ENCODE measurements around the gene GPR42. TPM values are rescaled to one million over a fixed set of nuclear protein-coding genes. Genes with fewer than 3 reads are reported as not detected.

GPR42 gene
- total and polyA plus RNA-seq, 2 experiments from 2014 or later = not detected

DNA sequence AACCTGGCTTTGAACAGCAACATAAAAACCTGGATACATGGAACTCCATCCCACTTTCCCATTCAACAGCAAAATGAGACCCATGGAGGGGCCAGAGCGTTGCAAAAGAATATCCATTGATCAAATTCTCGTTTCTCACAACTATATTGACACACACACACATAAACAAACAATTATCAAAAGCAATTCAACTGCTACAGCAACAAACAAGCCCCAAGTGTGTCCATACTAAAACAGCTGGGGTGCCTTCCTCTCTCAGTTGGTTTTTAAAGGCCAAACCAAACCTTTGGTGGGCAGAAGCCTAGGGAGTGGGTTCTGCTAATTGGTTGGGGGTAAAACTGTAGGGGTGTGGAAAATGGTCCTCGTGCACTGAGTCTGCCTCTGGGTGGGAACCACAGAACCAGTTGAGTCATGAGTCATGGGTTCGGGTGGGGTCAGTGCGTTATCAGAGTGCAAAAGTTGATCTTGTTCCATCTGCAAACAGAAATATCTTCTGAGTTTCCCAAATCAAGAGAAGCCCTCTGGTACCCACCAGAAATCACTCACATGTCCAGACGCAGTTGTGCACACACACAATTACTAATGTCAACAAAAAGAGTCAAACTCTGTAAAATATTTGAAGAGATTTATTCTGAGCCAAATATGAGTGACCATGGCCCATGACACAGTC is 18.5 kb downstream of the GPR42 start:
- no peaks in the 10 kb centered on the region for H4K20me1 ChIP-seq (ENCODE audit: insufficient read depth, poor library complexity, severe bottlenecking)
- DNase-seq (ENCODE audit: low spot score) = no peak
- no peaks in the 10 kb centered on the region for H3K9me2 ChIP-seq (replicated peaks; ENCODE audit: insufficient read depth)
- no peak overlapping the region for H3K4me2 ChIP-seq
- no peaks in the 10 kb centered on the region for H3K4me1 ChIP-seq (ENCODE audit: insufficient read depth)
- no peaks in the 10 kb centered on the region for H3K36me3 ChIP-seq (replicated peaks; ENCODE audit: insufficient read depth, low read depth)
- H3K9me3 ChIP-seq (ENCODE audit: low read depth) = peaks cover 4% of the 10 kb centered on the region
- TF ChIP-seq, protein P1, sequence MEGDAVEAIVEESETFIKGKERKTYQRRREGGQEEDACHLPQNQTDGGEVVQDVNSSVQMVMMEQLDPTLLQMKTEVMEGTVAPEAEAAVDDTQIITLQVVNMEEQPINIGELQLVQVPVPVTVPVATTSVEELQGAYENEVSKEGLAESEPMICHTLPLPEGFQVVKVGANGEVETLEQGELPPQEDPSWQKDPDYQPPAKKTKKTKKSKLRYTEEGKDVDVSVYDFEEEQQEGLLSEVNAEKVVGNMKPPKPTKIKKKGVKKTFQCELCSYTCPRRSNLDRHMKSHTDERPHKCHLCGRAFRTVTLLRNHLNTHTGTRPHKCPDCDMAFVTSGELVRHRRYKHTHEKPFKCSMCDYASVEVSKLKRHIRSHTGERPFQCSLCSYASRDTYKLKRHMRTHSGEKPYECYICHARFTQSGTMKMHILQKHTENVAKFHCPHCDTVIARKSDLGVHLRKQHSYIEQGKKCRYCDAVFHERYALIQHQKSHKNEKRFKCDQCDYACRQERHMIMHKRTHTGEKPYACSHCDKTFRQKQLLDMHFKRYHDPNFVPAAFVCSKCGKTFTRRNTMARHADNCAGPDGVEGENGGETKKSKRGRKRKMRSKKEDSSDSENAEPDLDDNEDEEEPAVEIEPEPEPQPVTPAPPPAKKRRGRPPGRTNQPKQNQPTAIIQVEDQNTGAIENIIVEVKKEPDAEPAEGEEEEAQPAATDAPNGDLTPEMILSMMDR (IDR thresholded peaks at IDR 0.05; ENCODE audit: poor library complexity) = no peak
- no peak for TF ChIP-seq EZH2 (IDR thresholded peaks at IDR 0.05; ENCODE audit: borderline replicate concordance)
- TF ChIP-seq EZH2phosphoT487 (IDR thresholded peaks at IDR 0.05; ENCODE audit: low read depth, severe bottlenecking, unreplicated experiment) = no peak
- no peak overlapping the region for H3K4me3 ChIP-seq
- H3K79me2 ChIP-seq = no peaks in the 10 kb centered on the region
- peak overlapping the region; percentile 23 for H3K27ac ChIP-seq
- no peak overlapping the region for H2AFZ ChIP-seq
- WGBS (ENCODE audit: low lambda C conversion rate, missing lambda C conversion rate) = 61% methylated on average over 6 of the region's 6 CpGs
- H3K27me3 ChIP-seq = no peaks in the 10 kb centered on the region

DNA sequence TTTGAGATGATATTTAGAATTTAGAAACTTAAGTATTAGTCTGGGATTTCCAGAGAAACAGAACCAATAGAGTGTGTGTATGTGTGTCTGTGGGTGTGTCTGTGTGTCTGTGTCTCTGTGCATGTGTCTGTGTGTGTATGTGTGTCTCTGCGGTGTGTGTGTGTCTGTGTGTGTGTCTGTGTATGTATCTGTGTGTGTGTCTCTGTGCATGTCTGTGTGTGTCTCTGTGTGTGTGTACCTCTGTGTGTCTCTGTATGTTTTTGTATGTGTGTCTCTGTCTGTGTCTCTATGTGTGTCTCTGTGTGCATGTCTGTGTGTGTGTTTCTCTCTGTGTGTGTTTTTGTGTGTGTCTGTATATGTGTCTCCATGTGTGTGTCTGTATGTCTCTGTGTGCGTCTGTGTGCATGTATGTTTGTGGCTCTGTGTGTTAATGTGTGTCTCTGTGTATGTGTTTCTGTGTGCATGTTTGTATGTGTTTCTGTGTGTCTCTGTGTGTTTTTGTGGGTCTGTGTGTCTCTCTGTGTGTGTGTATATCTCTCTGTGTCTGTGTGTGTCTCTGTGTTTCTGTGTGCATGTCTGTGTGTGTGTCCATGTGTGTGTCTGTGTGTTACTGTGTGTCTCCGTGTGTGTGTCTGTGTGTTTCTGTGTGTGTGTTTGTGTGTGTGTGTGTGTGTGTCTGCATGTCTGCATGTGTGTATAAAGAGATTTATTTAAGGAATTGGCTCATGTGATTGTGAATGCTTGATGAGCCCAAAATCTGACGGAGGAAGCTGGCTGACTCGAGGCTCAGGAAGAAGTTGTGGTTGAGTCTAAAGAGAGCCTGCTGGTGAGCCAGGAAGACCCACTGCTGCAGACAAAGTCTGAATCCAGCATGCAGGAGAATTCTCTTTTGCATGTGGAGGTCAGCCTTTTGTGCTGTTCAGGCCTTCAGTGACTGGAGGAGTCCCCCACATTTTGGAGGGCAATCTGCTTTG is 22.2 kb downstream of the GPR42 start:
- Histone ChIP-seq H3K4me2 (no peak overlapping the region), H3K4me3 (no peak overlapping the region), H3K4me1 (ENCODE audit: insufficient read depth) (no peaks in the 10 kb centered on the region), H3K27me3 (no peaks in the 10 kb centered on the region), H4K20me1 (ENCODE audit: insufficient read depth, poor library complexity, severe bottlenecking) (no peaks in the 10 kb centered on the region), H3K27ac (no peak overlapping the region), H2AFZ (no peak overlapping the region), H3K36me3 (replicated peaks; ENCODE audit: insufficient read depth, low read depth) (no peaks in the 10 kb centered on the region), H3K9me2 (replicated peaks; ENCODE audit: insufficient read depth) (no peaks in the 10 kb centered on the region), H3K79me2 (no peaks in the 10 kb centered on the region), H3K9me3 (ENCODE audit: low read depth) (no peaks in the 10 kb centered on the region)
- 93% methylated on average over 5 of the region's 5 CpGs for WGBS (ENCODE audit: low lambda C conversion rate, missing lambda C conversion rate)
- TF ChIP-seq, protein P1 (IDR thresholded peaks at IDR 0.05; ENCODE audit: poor library complexity) = no peak
- TF ChIP-seq EZH2 (IDR thresholded peaks at IDR 0.05; ENCODE audit: borderline replicate concordance) (no peak), EZH2phosphoT487 (IDR thresholded peaks at IDR 0.05; ENCODE audit: low read depth, severe bottlenecking, unreplicated experiment) (no peak)
- no peak for DNase-seq (ENCODE audit: low spot score)

DNA sequence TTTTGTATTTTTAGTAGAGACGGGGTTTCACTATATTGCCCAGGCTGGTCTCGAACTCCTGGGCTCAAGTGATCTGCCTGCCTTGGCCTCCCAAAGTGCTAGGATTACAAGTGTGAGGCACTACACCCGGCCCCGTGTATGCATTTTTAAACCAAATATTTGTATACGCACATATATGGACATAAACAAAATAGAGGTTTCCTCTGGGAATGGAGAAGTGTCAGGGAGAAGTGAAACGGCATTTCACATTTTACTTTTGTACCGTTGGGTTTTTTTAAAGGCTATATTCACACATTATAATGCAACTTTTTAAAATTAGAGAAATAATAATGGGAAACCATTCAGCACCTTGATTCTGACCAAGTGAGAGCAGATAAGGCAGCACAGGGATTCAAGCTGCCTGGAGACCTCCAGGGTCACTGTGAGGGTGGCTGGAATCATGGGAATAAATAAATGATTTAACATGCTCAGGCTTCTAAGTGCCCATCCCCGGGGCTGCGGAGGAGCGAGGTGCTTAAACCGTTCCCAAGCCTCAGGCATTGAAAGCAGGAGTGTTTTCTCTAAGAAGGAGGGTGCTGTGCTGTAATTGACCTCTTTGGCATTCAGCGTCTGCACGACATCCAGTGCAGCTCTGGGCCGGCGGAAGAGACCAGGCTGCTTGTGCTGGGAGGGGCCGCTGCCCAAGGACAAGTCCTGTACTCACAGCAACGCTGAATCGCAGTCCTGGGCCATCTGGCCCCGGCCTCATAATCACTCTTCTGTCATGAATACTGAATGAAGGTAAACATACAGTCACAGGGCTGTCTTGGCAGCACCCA is 24.7 kb downstream of the GPR42 start:
- Histone ChIP-seq H3K4me1 (ENCODE audit: insufficient read depth) (no peaks in the 10 kb centered on the region), H3K4me2 (peak overlapping the region; percentile 14), H4K20me1 (ENCODE audit: insufficient read depth, poor library complexity, severe bottlenecking) (no peaks in the 10 kb centered on the region), H3K27ac (peak overlapping the region; percentile 38), H3K36me3 (replicated peaks; ENCODE audit: insufficient read depth, low read depth) (no peaks in the 10 kb centered on the region), H3K4me3 (no peak overlapping the region), H3K9me2 (replicated peaks; ENCODE audit: insufficient read depth) (no peaks in the 10 kb centered on the region), H3K79me2 (no peaks in the 10 kb centered on the region), H3K27me3 (no peaks in the 10 kb centered on the region), H3K9me3 (ENCODE audit: low read depth) (no peaks in the 10 kb centered on the region), H2AFZ (no peak overlapping the region)
- 42% methylated on average over 19 of the region's 19 CpGs for WGBS (ENCODE audit: low lambda C conversion rate, missing lambda C conversion rate)
- no peak for TF ChIP-seq EZH2 (IDR thresholded peaks at IDR 0.05; ENCODE audit: borderline replicate concordance)
- DNase-seq (ENCODE audit: low spot score) = peak; percentile 67

Data from hepatocyte (in vitro differentiated cells).